ENCODE measurements around the gene ATP9B. TPM values are rescaled to one million over a fixed set of nuclear protein-coding genes. Genes with fewer than 3 reads are reported as not detected.

ATP9B gene
- total RNA-seq, 2 donors from 2014 or later, result 29.1 to 38.1 TPM

- no peak overlapping the region for H3K27ac Mint-ChIP-seq
- TF ChIP-seq CTCF (conservative IDR thresholded peaks at IDR 0.05), result no peak
- 86 to 91% methylated on average over 1 to 2 of the region's 2 CpGs for WGBS, 2 experiments (ENCODE audit: insufficient coverage in 1 of 2, insufficient read length in 1 of 2)
- no peaks in the 10 kb centered on the region for H3K9me3 ChIP-seq (ENCODE audit: control insufficient read depth, low read length)
- no peak overlapping the region for H3K4me3 Mint-ChIP-seq
- no peaks in the 10 kb centered on the region for H3K4me1 ChIP-seq (ENCODE audit: control insufficient read depth, insufficient read depth, low read length)
- H3K9me3 Mint-ChIP-seq, result no peaks in the 10 kb centered on the region
- H3K27ac ChIP-seq (ENCODE audit: low read depth, low read length), result no peak overlapping the region
- H3K9ac ChIP-seq (ENCODE audit: extremely low read depth, low read length, poor library complexity, severe bottlenecking), result no peak overlapping the region
- no peaks in the 10 kb centered on the region for H3K27me3 ChIP-seq (ENCODE audit: control insufficient read depth, insufficient read depth, low read length, poor library complexity, severe bottlenecking)
- H3K36me3 Mint-ChIP-seq (ENCODE audit: low read depth), result peaks cover 22% of the 10 kb centered on the region
- H3K4me3 ChIP-seq (ENCODE audit: low read length), result no peak overlapping the region
- H3K27me3 Mint-ChIP-seq (ENCODE audit: insufficient read depth), result no peaks in the 10 kb centered on the region
- DNase-seq, result no peak
- H3K4me1 Mint-ChIP-seq, result peaks cover 6% of the 10 kb centered on the region
- H3K36me3 ChIP-seq (ENCODE audit: control insufficient read depth, insufficient read depth, low read length), result no peaks in the 10 kb centered on the region
These were observed 104.5 kb downstream of the ATP9B start for GRCh38 chr18:79173742-79174141.

GRCh38 chr18:79178113-79178531, 108.9 kb downstream of the ATP9B start:
- no peak overlapping the region for H3K4me3 Mint-ChIP-seq
- H3K4me1 ChIP-seq (ENCODE audit: control insufficient read depth, insufficient read depth, low read length), result no peaks in the 10 kb centered on the region
- H3K9ac ChIP-seq (ENCODE audit: extremely low read depth, low read length, poor library complexity, severe bottlenecking), result no peak overlapping the region
- no peaks in the 10 kb centered on the region for H3K9me3 ChIP-seq (ENCODE audit: control insufficient read depth, low read length)
- H3K27ac ChIP-seq (ENCODE audit: low read depth, low read length), result no peak overlapping the region
- H3K9me3 Mint-ChIP-seq, result no peaks in the 10 kb centered on the region
- peaks cover 14% of the 10 kb centered on the region for H3K36me3 Mint-ChIP-seq (ENCODE audit: low read depth)
- no peak for DNase-seq
- H3K27ac Mint-ChIP-seq, result no peak overlapping the region
- H3K27me3 ChIP-seq (ENCODE audit: control insufficient read depth, insufficient read depth, low read length, poor library complexity, severe bottlenecking), result no peaks in the 10 kb centered on the region
- H3K36me3 ChIP-seq (ENCODE audit: control insufficient read depth, insufficient read depth, low read length), result no peaks in the 10 kb centered on the region
- 90 to 94% methylated on average over 8 to 10 of the region's 10 CpGs for WGBS, 2 experiments (ENCODE audit: insufficient coverage in 1 of 2, insufficient read length in 1 of 2)
- H3K4me1 Mint-ChIP-seq, result peaks cover 15% of the 10 kb centered on the region
- TF ChIP-seq CTCF (conservative IDR thresholded peaks at IDR 0.05), result no peak
- no peaks in the 10 kb centered on the region for H3K27me3 Mint-ChIP-seq (ENCODE audit: insufficient read depth)
- H3K4me3 ChIP-seq (ENCODE audit: low read length), result no peak overlapping the region

GRCh38 chr18:79182047-79182713, 113.0 kb downstream of the ATP9B start:
- Histone ChIP-seq H3K4me3 (ENCODE audit: low read length) (no peak overlapping the region), H3K27ac (ENCODE audit: low read depth, low read length) (no peak overlapping the region), H3K27me3 (ENCODE audit: control insufficient read depth, insufficient read depth, low read length, poor library complexity, severe bottlenecking) (no peaks in the 10 kb centered on the region), H3K9me3 (ENCODE audit: control insufficient read depth, low read length) (no peaks in the 10 kb centered on the region), H3K9ac (ENCODE audit: extremely low read depth, low read length, poor library complexity, severe bottlenecking) (no peak overlapping the region), H3K36me3 (ENCODE audit: control insufficient read depth, insufficient read depth, low read length) (no peaks in the 10 kb centered on the region), H3K4me1 (ENCODE audit: control insufficient read depth, insufficient read depth, low read length) (no peaks in the 10 kb centered on the region)
- WGBS, 2 experiments (ENCODE audit: insufficient coverage in 1 of 2, insufficient read length in 1 of 2), result 42 to 44% methylated on average over 3 of the region's 3 CpGs
- H3K36me3 Mint-ChIP-seq (ENCODE audit: low read depth), result peaks cover 1% of the 10 kb centered on the region
- H3K27ac Mint-ChIP-seq, result no peak overlapping the region
- peaks cover 15% of the 10 kb centered on the region for H3K4me1 Mint-ChIP-seq
- no peak for TF ChIP-seq CTCF (conservative IDR thresholded peaks at IDR 0.05)
- no peak overlapping the region for H3K4me3 Mint-ChIP-seq
- H3K27me3 Mint-ChIP-seq (ENCODE audit: insufficient read depth), result no peaks in the 10 kb centered on the region
- H3K9me3 Mint-ChIP-seq, result no peaks in the 10 kb centered on the region
- DNase-seq, result peak; percentile 79

Data from endodermal cell (in vitro differentiated cells).